Nephron progenitor cell (in vitro differentiated cells): Measurements from ENCODE around the gene TRPV5.
"Not testable (repeated sequence)": the region's sequence is repeated elsewhere in the genome, so short reads cannot be mapped to it uniquely, and the experiment has no call there.

Experiments used
- DNase-seq: peaks from one replicate; pipeline ENCODE4 v3.0.0; 2021
- H3K27ac Mint-ChIP-seq: 2 replicates; pipeline ENCODE4 v1.8.0; 2021; ENCODE audit warnings: mild to moderate bottlenecking, moderate library complexity, mixed read lengths
- H3K27me3 Mint-ChIP-seq: 2 replicates; pipeline ENCODE4 v1.8.0; 2021; ENCODE audit warnings: mild to moderate bottlenecking, low read depth, mixed read lengths; ENCODE audit not compliant: poor library complexity
- H3K36me3 Mint-ChIP-seq: 2 replicates; pipeline ENCODE4 v1.8.0; 2021; ENCODE audit warnings: low read depth, mixed read lengths
- H3K4me1 Mint-ChIP-seq: 2 replicates; pipeline ENCODE4 v1.8.0; 2021; ENCODE audit warnings: mixed read lengths
- H3K4me3 Mint-ChIP-seq: 2 replicates; pipeline ENCODE4 v1.8.0; 2021; ENCODE audit warnings: mild to moderate bottlenecking, moderate library complexity, mixed read lengths
- H3K9me3 Mint-ChIP-seq: 2 replicates; pipeline ENCODE4 v1.8.0; 2021; ENCODE audit warnings: mild to moderate bottlenecking, moderate library complexity, mixed read lengths
- CTCF ChIP-seq: fragments of 200-600 bp; sonication (generic); IDR thresholded peaks from 2 replicates; pipeline ENCODE4 v1.5.0; 2021; ENCODE audit warnings: antibody characterized with exemption

TRPV5 gene

GRCh38 chr7:142933624-142934023 is at the start of gene TRPV5:
Gene TRPV5 (minus strand): TSS chr7:142933746. CDS start chr7:142933459, 287 bp downstream.
- Mint-ChIP-seq H3K4me1 (peaks cover 9% of the 10 kb centered on the region), H3K9me3 (no peaks in the 10 kb centered on the region), H3K36me3 (no peaks in the 10 kb centered on the region), H3K4me3 (no peak within 1 kb of the TSS), H3K27me3 (peaks cover 6% of the 10 kb centered on the region), H3K27ac (no peak within 1 kb of the TSS)
- TF ChIP-seq CTCF, result no peak
- DNase-seq, result no peak

- H3K27ac Mint-ChIP-seq, H3K4me3 Mint-ChIP-seq, H3K36me3 Mint-ChIP-seq, DNase-seq, H3K4me1 Mint-ChIP-seq: not testable (repeated sequence)
- peaks cover 37% of the 10 kb centered on the region for H3K9me3 Mint-ChIP-seq
- peaks cover 25% of the 10 kb centered on the region for H3K27me3 Mint-ChIP-seq
These were observed 44.9 kb upstream of the TRPV5 start for GRCh38 chr7:142978402-142978801.

- peaks cover 12% of the 10 kb centered on the region for H3K4me1 Mint-ChIP-seq
- no peaks in the 10 kb centered on the region for H3K36me3 Mint-ChIP-seq
- H3K27ac Mint-ChIP-seq, result no peak overlapping the region
- TF ChIP-seq CTCF, result no peak
- no peak for DNase-seq
- H3K9me3 Mint-ChIP-seq, result peaks cover 40% of the 10 kb centered on the region
- no peak overlapping the region for H3K4me3 Mint-ChIP-seq
- peaks cover 17% of the 10 kb centered on the region for H3K27me3 Mint-ChIP-seq
These were observed 41.1 kb upstream of the TRPV5 start for GRCh38 chr7:142974626-142975025.

- no peak overlapping the region for H3K4me3 Mint-ChIP-seq
- H3K4me1 Mint-ChIP-seq, result peaks cover 13% of the 10 kb centered on the region
- peaks cover 19% of the 10 kb centered on the region for H3K9me3 Mint-ChIP-seq
- H3K36me3 Mint-ChIP-seq, result no peaks in the 10 kb centered on the region
- H3K27ac Mint-ChIP-seq, result no peak overlapping the region
- H3K27me3 Mint-ChIP-seq, result peaks cover 18% of the 10 kb centered on the region
- DNase-seq, result no peak
- no peak for TF ChIP-seq CTCF
These were observed 35.6 kb upstream of the TRPV5 start for GRCh38 chr7:142969183-142969582.

GRCh38 chr7:142968229-142968628 is 34.7 kb upstream of the TRPV5 start:
- no peak for TF ChIP-seq CTCF
- DNase-seq, result no peak
- Mint-ChIP-seq H3K36me3 (no peaks in the 10 kb centered on the region), H3K4me1 (peaks cover 14% of the 10 kb centered on the region), H3K9me3 (peaks cover 15% of the 10 kb centered on the region), H3K27ac (no peak overlapping the region), H3K27me3 (peaks cover 17% of the 10 kb centered on the region), H3K4me3 (no peak overlapping the region)

GRCh38 chr7:142964502-142965246 is 31.1 kb upstream of the TRPV5 start:
- TF ChIP-seq CTCF, result no peak
- no peaks in the 10 kb centered on the region for H3K36me3 Mint-ChIP-seq
- H3K4me3 Mint-ChIP-seq, result no peak overlapping the region
- H3K4me1 Mint-ChIP-seq, result peaks cover 6% of the 10 kb centered on the region
- DNase-seq, result no peak
- H3K27me3 Mint-ChIP-seq, result peaks cover 16% of the 10 kb centered on the region
- no peaks in the 10 kb centered on the region for H3K9me3 Mint-ChIP-seq
- H3K27ac Mint-ChIP-seq, result no peak overlapping the region
